MM.1S (cell line): Measurements from ENCODE around the gene TTLL1.

ENCODE experiments used
- CTCF ChIP-seq: fragments of 300-600 bp; sonication (generic); IDR thresholded peaks from 2 replicates; pipeline ENCODE4 v1.5.1; 2016; ENCODE audit warnings: antibody characterized with exemption, low read length, mixed read lengths
- EZH2phosphoT487 ChIP-seq: fragments of 300-600 bp; sonication (generic); IDR thresholded peaks from 2 replicates; pipeline ENCODE4 v1.6.1; 2018; ENCODE audit warnings: antibody characterized with exemption, low read length

- no peak for TF ChIP-seq CTCF
- TF ChIP-seq EZH2phosphoT487 = no peak
These were observed 41.6 kb downstream of the TTLL1 start for GRCh38 chr22:43047605-43048004.
